ENCODE measurements around the gene IER2. TPM values are rescaled to one million over a fixed set of nuclear protein-coding genes. Genes with fewer than 3 reads are reported as not detected.
A peak's percentile ranks its signal among the peaks of the same experiment; 100 is the strongest.

The IER2 gene
- total and polyA plus RNA-seq, 9 of the 15 experiments (the other 6 are each of a cell fraction or from before 2014, with no cell fraction given): 4.5 to 205 (median 23.7) TPM

DNA sequence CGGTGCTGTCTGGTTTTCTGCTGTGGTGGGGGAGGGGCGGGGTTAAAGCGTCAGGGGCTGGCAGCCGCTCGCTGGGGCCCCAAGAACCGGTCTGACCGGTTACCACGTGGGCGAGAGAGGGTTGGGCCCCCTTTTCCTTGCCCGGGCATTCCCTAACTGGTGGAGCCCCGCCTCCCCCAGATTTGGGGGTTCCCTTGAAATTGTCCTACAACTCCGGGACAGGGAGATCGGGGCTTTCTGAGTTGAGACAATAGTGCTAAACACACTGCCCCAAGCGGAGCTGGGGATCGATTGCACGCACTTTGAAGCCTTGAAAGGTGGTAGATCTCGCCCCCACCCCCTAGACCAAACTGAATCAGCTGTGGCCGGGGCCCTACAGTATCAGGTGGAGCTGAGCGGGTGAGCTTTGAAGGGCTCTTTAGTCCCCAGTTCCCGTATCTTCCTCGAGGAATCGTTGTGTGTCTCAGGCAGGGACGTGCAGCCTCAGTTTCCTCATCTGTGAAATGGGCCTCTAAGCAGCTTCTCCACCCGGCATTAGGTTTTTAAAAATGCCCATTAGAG is 4.8 kb downstream of the IER2 start (continued):
- TF ChIP-seq ZNF12 (CRISPR knock-in tag; IDR thresholded peaks at IDR 0.05) (no peak), ZNF232 (CRISPR knock-in tag; IDR thresholded peaks at IDR 0.05) (no peak), MEF2A (IDR thresholded peaks at IDR 0.05; ENCODE audit: control insufficient read depth, low read depth, low read length) (no peak; the same call in 1 of the 2 replicates), DMBX1 (CRISPR knock-in tag; IDR thresholded peaks at IDR 0.05; ENCODE audit: borderline replicate concordance) (no peak)
- TF ChIP-seq, protein P1, sequence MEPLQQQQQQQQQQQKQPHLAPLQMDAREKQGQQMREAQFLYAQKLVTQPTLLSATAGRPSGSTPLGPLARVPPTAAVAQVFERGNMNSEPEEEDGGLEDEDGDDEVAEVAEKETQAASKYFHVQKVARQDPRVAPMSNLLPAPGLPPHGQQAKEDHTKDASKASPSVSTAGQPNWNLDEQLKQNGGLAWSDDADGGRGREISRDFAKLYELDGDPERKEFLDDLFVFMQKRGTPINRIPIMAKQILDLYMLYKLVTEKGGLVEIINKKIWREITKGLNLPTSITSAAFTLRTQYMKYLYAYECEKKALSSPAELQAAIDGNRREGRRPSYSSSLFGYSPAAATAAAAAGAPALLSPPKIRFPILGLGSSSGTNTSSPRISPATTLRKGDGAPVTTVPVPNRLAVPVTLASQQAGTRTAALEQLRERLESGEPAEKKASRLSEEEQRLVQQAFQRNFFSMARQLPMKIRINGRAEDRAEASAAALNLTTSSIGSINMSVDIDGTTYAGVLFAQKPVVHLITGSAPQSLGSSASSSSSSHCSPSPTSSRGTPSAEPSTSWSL (CRISPR knock-in tag; IDR thresholded peaks at IDR 0.05; ENCODE audit: borderline replicate concordance): no peak
- TF ChIP-seq, protein P2, sequence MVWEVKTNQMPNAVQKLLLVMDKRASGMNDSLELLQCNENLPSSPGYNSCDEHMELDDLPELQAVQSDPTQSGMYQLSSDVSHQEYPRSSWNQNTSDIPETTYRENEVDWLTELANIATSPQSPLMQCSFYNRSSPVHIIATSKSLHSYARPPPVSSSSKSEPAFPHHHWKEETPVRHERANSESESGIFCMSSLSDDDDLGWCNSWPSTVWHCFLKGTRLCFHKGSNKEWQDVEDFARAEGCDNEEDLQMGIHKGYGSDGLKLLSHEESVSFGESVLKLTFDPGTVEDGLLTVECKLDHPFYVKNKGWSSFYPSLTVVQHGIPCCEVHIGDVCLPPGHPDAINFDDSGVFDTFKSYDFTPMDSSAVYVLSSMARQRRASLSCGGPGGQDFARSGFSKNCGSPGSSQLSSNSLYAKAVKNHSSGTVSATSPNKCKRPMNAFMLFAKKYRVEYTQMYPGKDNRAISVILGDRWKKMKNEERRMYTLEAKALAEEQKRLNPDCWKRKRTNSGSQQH (CRISPR knock-in tag; IDR thresholded peaks at IDR 0.05): 0 out of 2 replicates have a peak, but pooled peaks have one; percentile 2
